ENCODE data around the gene HOXB9. TPM values are rescaled to one million over a fixed set of nuclear protein-coding genes. Genes with fewer than 3 reads are reported as not detected.

The HOXB9 gene
- total and polyA plus RNA-seq, 2 experiments from 2014 or later: not detected

DNA sequence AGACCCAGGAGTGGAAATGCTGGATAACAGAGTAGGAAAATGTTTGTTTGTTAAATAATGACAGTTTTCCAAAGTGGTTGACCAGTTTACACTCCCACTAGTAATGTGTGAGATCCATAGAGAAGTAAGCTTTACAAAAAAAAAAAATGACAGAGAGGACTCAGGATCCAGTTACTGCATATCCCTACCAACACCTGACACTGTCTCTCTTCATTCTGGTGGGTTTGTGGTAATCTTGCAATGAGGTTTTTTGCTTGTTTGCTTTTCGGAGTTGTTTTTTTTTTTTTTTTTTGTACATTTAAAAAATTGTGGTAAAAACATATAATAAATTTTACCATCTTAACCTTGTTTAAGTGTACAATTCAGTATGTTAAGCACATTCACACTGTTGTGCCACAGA lies 23.6 kb upstream of the HOXB9 start:
- Histone ChIP-seq H3K27ac (no peak overlapping the region), H3K9me3 (ENCODE audit: low read depth) (no peaks in the 10 kb centered on the region), H3K27me3 (peaks cover 94% of the 10 kb centered on the region), H3K36me3 (no peaks in the 10 kb centered on the region), H3K4me1 (ENCODE audit: low read depth) (no peaks in the 10 kb centered on the region), H3K4me3 (no peak overlapping the region)
- no peak for TF ChIP-seq CTCF (IDR thresholded peaks at IDR 0.05; ENCODE audit: low read depth, low read length)
- no peak for DNase-seq (ENCODE audit: low read depth in 1 of 2, low spot score in 1 of 2)

GRCh38 chr17:48647963-48648245 lies 21.7 kb upstream of the HOXB9 start:
- TF ChIP-seq CTCF (IDR thresholded peaks at IDR 0.05; ENCODE audit: low read depth, low read length): no peak
- Histone ChIP-seq H3K27ac (no peak overlapping the region), H3K36me3 (no peaks in the 10 kb centered on the region), H3K27me3 (peaks cover 97% of the 10 kb centered on the region), H3K9me3 (ENCODE audit: low read depth) (no peaks in the 10 kb centered on the region), H3K4me3 (no peak overlapping the region), H3K4me1 (ENCODE audit: low read depth) (no peaks in the 10 kb centered on the region)
- no peak for DNase-seq (ENCODE audit: low read depth in 1 of 2, low spot score in 1 of 2)

- peaks cover 98% of the 10 kb centered on the region for H3K27me3 ChIP-seq
- no peak for DNase-seq (ENCODE audit: low read depth in 1 of 2, low spot score in 1 of 2)
These were observed 21.2 kb upstream of the HOXB9 start for GRCh38 chr17:48647103-48647962.

GRCh38 chr17:48646183-48647102 lies 20.3 kb upstream of the HOXB9 start:
- H3K36me3 ChIP-seq: no peaks in the 10 kb centered on the region
- no peak for DNase-seq (ENCODE audit: low read depth in 1 of 2, low spot score in 1 of 2)
- no peak overlapping the region for H3K27ac ChIP-seq
- H3K27me3 ChIP-seq: peaks cover 98% of the 10 kb centered on the region
- no peaks in the 10 kb centered on the region for H3K9me3 ChIP-seq (ENCODE audit: low read depth)
- no peak for TF ChIP-seq CTCF (IDR thresholded peaks at IDR 0.05; ENCODE audit: low read depth, low read length)
- H3K4me3 ChIP-seq: no peak overlapping the region
- no peaks in the 10 kb centered on the region for H3K4me1 ChIP-seq (ENCODE audit: low read depth)

More at GRCh38 chr17:48647103-48647962, 21.2 kb upstream of the HOXB9 start:
- Histone ChIP-seq H3K4me1 (ENCODE audit: low read depth) (no peaks in the 10 kb centered on the region), H3K4me3 (no peak overlapping the region), H3K9me3 (ENCODE audit: low read depth) (no peaks in the 10 kb centered on the region), H3K27ac (no peak overlapping the region), H3K36me3 (no peaks in the 10 kb centered on the region)
- no peak for TF ChIP-seq CTCF (IDR thresholded peaks at IDR 0.05; ENCODE audit: low read depth, low read length)

GRCh38 chr17:48645639-48646182 lies 19.6 kb upstream of the HOXB9 start:
- H3K9me3 ChIP-seq (ENCODE audit: low read depth): no peaks in the 10 kb centered on the region
- no peak overlapping the region for H3K27ac ChIP-seq
- no peak for DNase-seq (ENCODE audit: low read depth in 1 of 2, low spot score in 1 of 2)
- peaks cover 100% of the 10 kb centered on the region for H3K27me3 ChIP-seq
- H3K4me3 ChIP-seq: no peak overlapping the region
- TF ChIP-seq CTCF (IDR thresholded peaks at IDR 0.05; ENCODE audit: low read depth, low read length): no peak
- no peaks in the 10 kb centered on the region for H3K36me3 ChIP-seq
- H3K4me1 ChIP-seq (ENCODE audit: low read depth): no peaks in the 10 kb centered on the region

All from cardiac muscle cell (in vitro differentiated cells and primary cell).